Brain microvascular endothelial cell (primary cell): ENCODE data around the gene LAMA3.
A peak's percentile ranks its signal among the peaks of the same experiment; 100 is the strongest.

Source experiments
- DNase-seq: peaks from one replicate; pipeline ENCODE4 v3.0.0-alpha.2; 2020
- H3K27ac ChIP-seq: fragments of 250-450 bp; sonication (Bioruptor Pico); 2 replicates; pipeline ENCODE4 v1.5.1; 2020; ENCODE audit warnings: mild to moderate bottlenecking, moderate library complexity
- H3K27me3 ChIP-seq: fragments of 250-450 bp; sonication (Bioruptor Pico); replicated peaks from 2 replicates; pipeline ENCODE4 v1.5.1; 2020; ENCODE audit warnings: mild to moderate bottlenecking
- H3K36me3 ChIP-seq: fragments of 250-450 bp; sonication (Bioruptor Pico); replicated peaks from 2 replicates; pipeline ENCODE4 v1.5.1; 2020; ENCODE audit warnings: mild to moderate bottlenecking
- H3K4me3 ChIP-seq: 2 replicates; pipeline ENCODE4 v1.5.1; 2011; ENCODE audit warnings: low read depth, mild to moderate bottlenecking, control low read depth, low read length, moderate library complexity
- CTCF ChIP-seq: IDR thresholded peaks from 2 replicates; pipeline ENCODE4 v1.5.1; 2011; ENCODE audit warnings: low read depth, mild to moderate bottlenecking, moderate library complexity, low read length, control low read depth, inconsistent platforms; ENCODE audit errors: missing control alignments
- in situ Hi-C: cut with HindIII; loops from 2 replicates; pipeline ENCODE4 v1.10.0; 2017; ENCODE audit warnings: low sequenced_read_pairs, low pct_ligation_motif_present

Gene LAMA3

GRCh38 chr18:23855721-23856120 is 166.5 kb downstream of the LAMA3 start:
- no peak for TF ChIP-seq CTCF
- Histone ChIP-seq H3K4me3 (no peak overlapping the region), H3K27ac (no peak overlapping the region), H3K36me3 (no peaks in the 10 kb centered on the region), H3K27me3 (no peaks in the 10 kb centered on the region)
- DNase-seq: no peak
- in situ Hi-C loops: no loop called here

DNA sequence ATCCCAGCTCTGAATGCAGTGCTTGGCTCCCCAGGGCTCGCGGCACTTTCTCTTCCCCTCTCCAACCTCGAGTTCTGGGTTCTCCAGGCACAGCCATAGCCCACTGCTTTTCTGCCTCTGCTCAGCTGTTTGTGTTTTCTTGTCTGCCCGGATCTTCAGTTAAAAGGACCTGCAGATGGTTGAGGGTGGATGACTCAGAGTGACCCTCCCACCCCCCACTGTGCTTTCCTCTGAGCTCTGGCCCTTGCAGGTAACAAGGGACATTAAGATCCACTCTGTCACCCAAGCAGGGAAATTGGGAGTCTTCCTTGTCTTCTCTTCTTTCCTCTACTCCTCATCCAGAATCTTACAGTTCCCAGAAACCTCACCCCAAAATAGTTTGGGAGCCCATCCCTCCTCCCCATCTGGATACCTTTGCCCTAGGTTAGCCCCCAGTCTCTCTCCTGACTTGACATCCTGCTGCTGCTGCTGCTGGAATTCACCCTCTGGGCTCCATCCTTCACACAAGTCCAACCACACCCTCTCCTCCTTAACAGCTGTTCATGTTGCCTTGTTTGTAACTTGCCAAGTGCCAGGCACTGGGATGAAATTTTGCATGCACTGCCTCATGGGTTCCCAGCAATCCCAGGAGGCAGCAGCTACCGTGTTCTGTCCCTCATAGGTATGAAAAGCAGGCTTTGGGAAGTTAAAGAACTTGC is 167.4 kb downstream of the LAMA3 start:
- H3K27ac ChIP-seq: no peak overlapping the region
- H3K4me3 ChIP-seq: no peak overlapping the region
- TF ChIP-seq CTCF: no peak
- no peaks in the 10 kb centered on the region for H3K27me3 ChIP-seq
- DNase-seq: no peak
- H3K36me3 ChIP-seq: no peaks in the 10 kb centered on the region
- in situ Hi-C loops: no loop called here

GRCh38 chr18:23857164-23857552 is 167.9 kb downstream of the LAMA3 start:
- DNase-seq: no peak
- no peaks in the 10 kb centered on the region for H3K36me3 ChIP-seq
- no peaks in the 10 kb centered on the region for H3K27me3 ChIP-seq
- no peak overlapping the region for H3K27ac ChIP-seq
- no peak for TF ChIP-seq CTCF
- H3K4me3 ChIP-seq: no peak overlapping the region
- in situ Hi-C loops: no loop called here

GRCh38 chr18:23857756-23858155 is 168.5 kb downstream of the LAMA3 start:
- peak; percentile 67 for DNase-seq
- TF ChIP-seq CTCF: no peak
- no peak overlapping the region for H3K4me3 ChIP-seq
- no peak overlapping the region for H3K27ac ChIP-seq
- H3K27me3 ChIP-seq: no peaks in the 10 kb centered on the region
- in situ Hi-C loops: no loop called here
- no peaks in the 10 kb centered on the region for H3K36me3 ChIP-seq

DNA sequence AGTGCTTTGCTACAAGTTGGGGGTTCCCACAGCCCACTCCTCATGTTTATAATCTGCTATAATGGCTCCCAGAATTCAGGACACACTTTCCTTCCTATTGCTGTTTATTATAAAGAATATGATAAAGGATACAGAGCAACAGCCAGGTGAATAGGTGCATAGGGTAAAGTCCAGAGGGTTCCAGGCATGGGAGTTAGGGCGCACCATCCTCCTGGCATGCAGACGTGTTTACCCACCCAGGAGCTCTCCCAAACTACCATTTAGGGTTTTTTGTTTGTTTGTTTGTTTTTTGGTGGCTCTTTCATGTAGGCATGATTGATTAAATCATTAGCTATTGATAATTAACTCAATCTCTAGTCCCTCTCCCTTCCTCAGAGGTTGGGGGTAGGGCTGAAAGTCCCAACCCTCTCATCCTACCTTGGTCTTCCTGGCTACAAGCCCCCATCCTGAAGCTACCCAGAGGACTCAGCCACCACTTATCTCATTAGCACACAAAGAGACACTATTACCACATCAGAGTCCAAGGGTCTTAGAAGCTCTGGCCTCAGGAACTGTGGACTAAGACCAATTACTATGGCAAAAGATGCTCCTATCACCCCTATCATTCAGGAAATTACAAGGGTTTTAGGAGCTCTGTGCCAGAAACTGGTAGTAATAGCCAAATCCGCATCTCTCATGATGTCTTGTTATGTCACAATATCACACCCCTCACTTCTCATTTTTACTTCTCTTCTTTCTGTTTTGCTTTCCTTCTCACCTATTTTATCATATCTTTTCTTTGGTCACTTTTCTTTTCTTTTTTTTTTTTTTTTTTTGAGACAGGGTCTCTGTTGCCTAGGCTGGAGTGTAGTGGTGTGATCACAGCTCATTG is 170.4 kb downstream of the LAMA3 start:
- no peak overlapping the region for H3K4me3 ChIP-seq
- TF ChIP-seq CTCF: no peak
- H3K27ac ChIP-seq: no peak overlapping the region
- no peaks in the 10 kb centered on the region for H3K27me3 ChIP-seq
- no peaks in the 10 kb centered on the region for H3K36me3 ChIP-seq
- no peak for DNase-seq
- in situ Hi-C loops: no loop called here
